GM19395 (cell line): ENCODE results near the gene SLC38A10.

Experiments
- ATAC-seq: cut with Tn5 transposase; IDR thresholded peaks from one replicate; pipeline ENCODE4 v1.9.1; 2021; ENCODE audit warnings: mild to moderate bottlenecking, moderate library complexity; ENCODE audit not compliant: unreplicated experiment

Gene SLC38A10

GRCh38 chr17:81258292-81258691, 36.8 kb downstream of the SLC38A10 start:
- no peak for ATAC-seq

- no peak for ATAC-seq
Measured at GRCh38 chr17:81257533-81257932, 37.6 kb downstream of the SLC38A10 start.

- no peak for ATAC-seq
Measured at GRCh38 chr17:81256616-81257015, 38.5 kb downstream of the SLC38A10 start.

GRCh38 chr17:81254955-81255717, 40.0 kb downstream of the SLC38A10 start:
- no peak for ATAC-seq

- ATAC-seq = no peak
Measured at GRCh38 chr17:81253358-81254131, 41.6 kb downstream of the SLC38A10 start.

- no peak for ATAC-seq
Measured at GRCh38 chr17:81252987-81253329, 42.1 kb downstream of the SLC38A10 start.

GRCh38 chr17:81252326-81252986, 42.7 kb downstream of the SLC38A10 start:
- ATAC-seq = no peak

GRCh38 chr17:81251709-81252301, 43.3 kb downstream of the SLC38A10 start:
- no peak for ATAC-seq

GRCh38 chr17:81251094-81251708, 43.9 kb downstream of the SLC38A10 start:
- no peak for ATAC-seq

- ATAC-seq = no peak
Measured at GRCh38 chr17:81250286-81251093, 44.6 kb downstream of the SLC38A10 start.

GRCh38 chr17:81249223-81250040, 45.7 kb downstream of the SLC38A10 start:
- no peak for ATAC-seq

GRCh38 chr17:81248649-81249048, 46.5 kb downstream of the SLC38A10 start:
- ATAC-seq = no peak

GRCh38 chr17:81247339-81247990, 47.6 kb downstream of the SLC38A10 start:
- ATAC-seq = no peak

- no peak for ATAC-seq
Measured at GRCh38 chr17:81246679-81247338, 48.3 kb downstream of the SLC38A10 start.

- no peak for ATAC-seq
Measured at GRCh38 chr17:81246343-81246670, 48.8 kb downstream of the SLC38A10 start.

- ATAC-seq = no peak
Measured at GRCh38 chr17:81245665-81246342, 49.3 kb downstream of the SLC38A10 start.

- no peak for ATAC-seq
Measured at GRCh38 chr17:81245024-81245664, 50.0 kb downstream of the SLC38A10 start.
